Uterus (tissue), 4 donors: ENCODE measurements around the gene COL23A1. TPM values are rescaled to one million over a fixed set of nuclear protein-coding genes. Genes with fewer than 3 reads are reported as not detected.

Experiments used
- DNase-seq, 2 donors: peaks; one replicate each; pipeline ENCODE4 v3.0.0-alpha.2; 2019 to 2020
- H3K27ac ChIP-seq, 2 donors: fragments of 200-600 bp; sonication (generic); 1 replicate in 1 of 2; 2 replicates in 1 of 2; pipeline ENCODE4 v1.5.1; 2016 to 2018
- H3K27me3 ChIP-seq, 2 donors: fragments of 200-600 bp; sonication (generic); one replicate each; pipeline ENCODE4 v1.5.1; 2018 to 2019; ENCODE audit warnings: control low read depth in 1 of 2
- H3K36me3 ChIP-seq, 2 donors: fragments of 200-600 bp; sonication (generic); one replicate each; pipeline ENCODE4 v1.5.1; 2019; ENCODE audit warnings: control low read depth in 1 of 2
- H3K4me1 ChIP-seq, 2 donors: fragments of 200-600 bp; sonication (generic); one replicate each; pipeline ENCODE4 v1.5.1; 2018 to 2019; ENCODE audit warnings: control low read depth in 1 of 2
- H3K4me3 ChIP-seq, 2 donors: fragments of 200-600 bp; sonication (generic); 1 replicate in 1 of 2; 2 replicates in 1 of 2; pipeline ENCODE4 v1.5.1; 2018 to 2019; ENCODE audit warnings: mild to moderate bottlenecking in 1 of 2
- H3K9me3 ChIP-seq, 2 donors: fragments of 200-600 bp; sonication (generic); one replicate each; pipeline ENCODE4 v1.5.1; 2019; ENCODE audit warnings: control low read depth in 1 of 2
- POLR2A ChIP-seq, 2 donors: fragments of 450-650 bp; IDR thresholded peaks; one replicate each; pipeline ENCODE4 v1.6.1; 2016; ENCODE audit warnings: antibody characterized with exemption in 2 of 2, mild to moderate bottlenecking in 1 of 2, moderate library complexity in 1 of 2
- intact Hi-C: fragments of 100-400 bp; cut with DNase I; formaldehyde crosslinking; loops from one replicate; pipeline ENCODE4 v1.15.1; 2023; ENCODE audit warnings: low total_unique reads
- total RNA-seq, 4 donors: library from RNA; depleted of rRNA in 3 of 4; stranded (reverse); fragments of >200 nt in 3 of 4; gene quantifications; one replicate each; pipeline versions ENCODE4 v1.1.0 to v1.2.4, GENCODE V29; 2014 to 2023
- TF ChIP-seq, protein P1 (sequence below), 4 experiments: fragments of 200-600 bp in 2 of 4; fragments of 450-650 bp in 2 of 4; sonication (generic) in 2 of 4; IDR thresholded peaks; one replicate each; pipeline ENCODE4 v1.5.1; 2016 to 2019; ENCODE audit warnings: antibody characterized with exemption in 4 of 4, mild to moderate bottlenecking in 2 of 4, moderate library complexity in 1 of 4
- donor health status: DM: yes; HTN: yes; CAD: no.

Gene COL23A1
- total RNA-seq, 4 donors from 2014 or later = 0.85 to 7.6 (median 2.0) TPM; not detected in 1

DNA sequence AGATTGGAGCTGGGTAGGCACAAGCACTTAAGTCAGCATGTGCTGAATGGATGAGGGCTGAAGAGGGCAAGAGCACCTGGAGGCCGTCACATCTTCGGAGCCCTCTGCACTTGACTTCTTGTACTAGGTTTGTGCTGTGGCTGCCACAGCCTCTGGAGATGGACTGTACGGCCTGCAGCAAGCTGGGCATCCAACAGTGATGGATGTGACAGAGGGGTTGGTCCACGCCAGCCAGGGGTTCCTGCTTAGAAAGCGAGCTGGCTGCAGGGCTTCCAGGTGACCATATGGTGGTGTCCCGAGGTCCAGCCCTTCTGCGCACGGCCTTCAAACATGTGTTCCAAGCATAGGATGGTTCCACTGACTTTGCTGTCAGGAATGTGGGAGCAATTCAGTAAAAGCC, 292.4 kb downstream of the COL23A1 start:
- intact Hi-C loops = no loop called here
- DNase-seq = no peak
- H3K27ac ChIP-seq = no peak overlapping the region

DNA sequence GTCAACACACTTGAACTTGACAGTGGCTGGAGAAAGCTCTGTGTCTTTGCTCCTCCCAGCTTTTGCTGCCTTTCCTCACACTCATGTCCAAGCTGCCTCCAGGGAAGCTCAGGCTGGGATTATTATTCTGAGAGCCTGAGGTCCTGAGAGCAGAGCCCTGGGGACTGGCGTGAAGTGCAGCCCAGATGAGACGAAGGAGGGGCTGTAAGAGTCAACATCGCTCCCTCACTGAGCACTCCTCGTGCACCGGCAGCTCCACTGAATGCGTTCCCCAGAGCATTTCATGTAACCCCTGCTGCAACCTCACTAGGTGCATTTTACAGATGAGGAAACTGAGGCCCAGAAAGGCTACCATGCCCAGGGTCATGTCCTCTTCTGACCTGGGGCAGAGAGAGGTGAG, 294.1 kb downstream of the COL23A1 start:
- no peak overlapping the region for H3K4me3 ChIP-seq
- H3K27me3 ChIP-seq = no peaks in the 10 kb centered on the region
- H3K36me3 ChIP-seq = no peaks in the 10 kb centered on the region
- intact Hi-C loops = no loop called here
- no peak overlapping the region for H3K27ac ChIP-seq
- DNase-seq = no peak
- H3K4me1 ChIP-seq = no peaks in the 10 kb centered on the region
- H3K9me3 ChIP-seq = no peaks in the 10 kb centered on the region
- TF ChIP-seq, protein P1, sequence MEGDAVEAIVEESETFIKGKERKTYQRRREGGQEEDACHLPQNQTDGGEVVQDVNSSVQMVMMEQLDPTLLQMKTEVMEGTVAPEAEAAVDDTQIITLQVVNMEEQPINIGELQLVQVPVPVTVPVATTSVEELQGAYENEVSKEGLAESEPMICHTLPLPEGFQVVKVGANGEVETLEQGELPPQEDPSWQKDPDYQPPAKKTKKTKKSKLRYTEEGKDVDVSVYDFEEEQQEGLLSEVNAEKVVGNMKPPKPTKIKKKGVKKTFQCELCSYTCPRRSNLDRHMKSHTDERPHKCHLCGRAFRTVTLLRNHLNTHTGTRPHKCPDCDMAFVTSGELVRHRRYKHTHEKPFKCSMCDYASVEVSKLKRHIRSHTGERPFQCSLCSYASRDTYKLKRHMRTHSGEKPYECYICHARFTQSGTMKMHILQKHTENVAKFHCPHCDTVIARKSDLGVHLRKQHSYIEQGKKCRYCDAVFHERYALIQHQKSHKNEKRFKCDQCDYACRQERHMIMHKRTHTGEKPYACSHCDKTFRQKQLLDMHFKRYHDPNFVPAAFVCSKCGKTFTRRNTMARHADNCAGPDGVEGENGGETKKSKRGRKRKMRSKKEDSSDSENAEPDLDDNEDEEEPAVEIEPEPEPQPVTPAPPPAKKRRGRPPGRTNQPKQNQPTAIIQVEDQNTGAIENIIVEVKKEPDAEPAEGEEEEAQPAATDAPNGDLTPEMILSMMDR (IDR thresholded peaks at IDR 0.05) = no peak
- TF ChIP-seq POLR2A (IDR thresholded peaks at IDR 0.05) = no peak

More for the DNA sequence above, 292.4 kb downstream of the COL23A1 start:
- Histone ChIP-seq H3K4me3 (no peak overlapping the region), H3K27me3 (no peaks in the 10 kb centered on the region), H3K4me1 (no peaks in the 10 kb centered on the region), H3K36me3 (no peaks in the 10 kb centered on the region), H3K9me3 (no peaks in the 10 kb centered on the region)
- TF ChIP-seq, protein P1 (IDR thresholded peaks at IDR 0.05) = no peak
- no peak for TF ChIP-seq POLR2A (IDR thresholded peaks at IDR 0.05)

DNA sequence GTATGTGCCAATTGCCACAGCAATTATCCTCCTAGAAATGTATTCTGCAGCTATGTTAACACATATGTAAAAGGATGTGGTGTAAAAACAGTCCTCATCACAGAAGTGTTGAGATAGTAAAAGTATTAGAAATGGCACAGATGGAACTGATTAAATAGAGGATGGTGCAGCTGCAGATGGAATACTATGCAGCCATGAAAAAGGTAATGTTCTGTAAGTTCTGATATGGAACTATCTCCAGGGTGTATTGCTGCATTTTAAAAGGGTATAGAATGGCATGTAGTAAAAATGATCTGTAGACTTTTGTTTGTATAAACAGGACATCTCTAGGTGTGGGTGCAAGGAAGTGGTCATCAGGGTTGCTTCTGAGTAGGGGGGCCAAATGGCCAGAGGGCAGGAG, 294.6 kb downstream of the COL23A1 start:
- no peaks in the 10 kb centered on the region for H3K36me3 ChIP-seq
- no peaks in the 10 kb centered on the region for H3K4me1 ChIP-seq
- no peaks in the 10 kb centered on the region for H3K9me3 ChIP-seq
- no peak for TF ChIP-seq POLR2A (IDR thresholded peaks at IDR 0.05)
- TF ChIP-seq, protein P1 (IDR thresholded peaks at IDR 0.05) = no peak
- H3K27me3 ChIP-seq = no peaks in the 10 kb centered on the region
- no peak overlapping the region for H3K4me3 ChIP-seq
- no peak for DNase-seq
- H3K27ac ChIP-seq = no peak overlapping the region
- intact Hi-C loops = no loop called here

GRCh38 chr5:178293815-178294214, 296.4 kb downstream of the COL23A1 start:
- DNase-seq = no peak
- H3K4me3 ChIP-seq = no peak overlapping the region
- TF ChIP-seq POLR2A (IDR thresholded peaks at IDR 0.05) = no peak
- TF ChIP-seq, protein P1 (IDR thresholded peaks at IDR 0.05) = no peak
- no peaks in the 10 kb centered on the region for H3K4me1 ChIP-seq
- intact Hi-C loops = no loop called here
- H3K27me3 ChIP-seq = no peaks in the 10 kb centered on the region
- no peaks in the 10 kb centered on the region for H3K9me3 ChIP-seq
- H3K27ac ChIP-seq = no peak overlapping the region
- H3K36me3 ChIP-seq = no peaks in the 10 kb centered on the region

DNA sequence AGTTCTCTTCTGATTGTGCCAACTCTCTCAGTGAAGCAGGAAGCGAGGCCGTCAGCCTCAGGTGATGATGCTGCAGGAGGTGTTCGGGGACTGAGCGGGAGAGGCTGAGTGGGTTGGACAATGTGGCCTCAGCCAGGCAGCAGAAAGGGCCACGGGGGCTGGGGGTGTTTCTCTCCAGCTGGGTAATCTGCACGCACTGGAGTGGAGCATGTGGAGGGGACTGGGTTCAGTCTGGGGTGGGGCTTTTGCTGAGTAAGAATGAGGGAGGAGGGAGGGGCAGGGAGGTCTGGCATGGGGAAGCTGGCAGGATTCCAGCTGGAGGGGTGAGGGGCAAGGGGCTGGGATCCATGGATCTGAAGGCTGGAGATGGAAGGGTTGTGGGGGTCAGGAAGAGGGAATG, 296.8 kb downstream of the COL23A1 start:
- Histone ChIP-seq H3K4me3 (no peak overlapping the region), H3K27ac (no peak overlapping the region), H3K36me3 (no peaks in the 10 kb centered on the region), H3K9me3 (no peaks in the 10 kb centered on the region), H3K4me1 (no peaks in the 10 kb centered on the region), H3K27me3 (no peaks in the 10 kb centered on the region)
- no peak for DNase-seq
- intact Hi-C loops = no loop called here
- TF ChIP-seq POLR2A (IDR thresholded peaks at IDR 0.05) = no peak
- TF ChIP-seq, protein P1 (IDR thresholded peaks at IDR 0.05) = no peak
